ENCODE data around the gene SPC25.
"Not testable (repeated sequence)": the region's sequence is repeated elsewhere in the genome, so short reads cannot be mapped to it uniquely, and the experiment has no call there.

SPC25 gene

DNA sequence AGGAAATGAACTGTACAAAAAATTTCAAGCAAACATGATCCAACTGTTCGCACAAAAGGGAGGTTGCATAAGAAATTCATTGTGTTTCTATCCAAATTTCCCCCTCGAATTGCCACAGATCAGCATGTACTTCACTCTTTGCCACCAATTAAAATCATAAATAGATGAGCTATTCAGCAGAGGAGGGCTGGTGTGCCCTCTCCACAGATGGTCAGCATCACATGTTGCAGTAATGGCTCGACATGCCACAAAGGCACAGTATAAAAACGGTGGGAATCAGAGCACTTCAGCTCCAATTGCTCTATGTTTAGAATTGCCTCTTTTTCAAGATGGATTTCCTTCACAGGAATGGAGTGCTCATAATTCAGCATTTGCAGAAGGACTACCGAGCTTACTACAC, 10.8 kb upstream of the SPC25 start, which contains the start of gene G6PC2:
G6PC2 (plus strand) TSS at position 289 of the 400 bp plus-strand sequence; CDS start at position 330, 41 bp downstream.
- no peak for DNase-seq (ENCODE audit: low read depth)

DNA sequence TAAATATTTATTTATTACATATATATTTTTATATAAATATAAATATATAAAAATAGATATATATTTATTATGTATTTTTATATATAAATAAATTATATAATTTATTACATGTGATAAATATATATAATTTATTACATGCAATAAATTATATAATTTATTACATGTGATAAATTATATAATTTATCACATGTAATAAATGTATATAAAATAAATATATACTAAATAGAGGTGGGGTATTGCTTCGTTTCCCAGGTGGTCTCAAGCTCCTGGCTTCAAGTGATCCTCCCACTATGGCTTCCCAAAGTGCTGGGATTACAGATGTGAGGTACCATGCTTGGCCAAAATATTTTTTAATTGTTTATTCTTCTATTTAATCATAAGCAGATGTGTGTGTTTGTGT, 7.2 kb upstream of the SPC25 start:
- no peak for DNase-seq (ENCODE audit: low read depth)

DNA sequence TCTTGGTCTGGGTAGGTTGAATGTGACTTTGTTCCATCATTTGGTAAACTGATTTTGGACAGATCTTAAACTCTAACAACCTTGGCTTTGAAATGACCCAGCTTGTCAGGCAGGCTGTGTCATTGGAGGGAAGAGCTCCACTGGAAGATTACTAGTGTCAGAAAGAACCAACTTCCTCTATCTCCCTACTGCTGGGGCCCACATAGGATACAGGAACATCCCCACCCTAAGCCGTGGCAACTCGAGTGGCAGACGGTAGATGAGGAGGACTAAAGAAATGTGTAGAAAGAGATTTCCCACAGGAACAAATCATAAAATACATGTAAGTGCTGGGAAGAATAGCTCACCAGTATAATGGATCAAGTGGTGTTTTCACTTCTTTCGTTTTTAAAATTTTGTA, 6.6 kb upstream of the SPC25 start:
- DNase-seq (ENCODE audit: low read depth), result no peak

- no peak for DNase-seq (ENCODE audit: low read depth)
Measured at GRCh38 chr2:168895771-168896170, 5.5 kb upstream of the SPC25 start.

DNA sequence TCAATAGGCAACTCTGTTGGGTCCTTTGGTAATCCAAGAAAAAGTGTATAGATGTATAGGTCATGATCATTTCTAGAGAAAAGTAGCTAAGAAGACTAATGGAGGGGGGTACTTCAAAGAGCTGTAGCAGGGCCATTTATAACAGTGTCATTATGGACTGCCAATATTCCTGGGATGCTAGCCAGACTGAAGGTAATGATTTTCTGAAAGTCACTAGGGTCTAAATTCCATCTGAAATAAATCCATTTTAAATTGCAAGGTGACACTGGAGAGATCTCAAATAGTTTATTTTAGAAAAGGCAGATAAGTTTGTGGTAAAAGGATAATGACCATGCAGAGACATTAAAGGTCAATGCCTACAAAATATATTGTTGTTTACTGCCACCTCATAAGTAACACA, 4.5 kb upstream of the SPC25 start:
- DNase-seq (ENCODE audit: low read depth), result no peak

DNA sequence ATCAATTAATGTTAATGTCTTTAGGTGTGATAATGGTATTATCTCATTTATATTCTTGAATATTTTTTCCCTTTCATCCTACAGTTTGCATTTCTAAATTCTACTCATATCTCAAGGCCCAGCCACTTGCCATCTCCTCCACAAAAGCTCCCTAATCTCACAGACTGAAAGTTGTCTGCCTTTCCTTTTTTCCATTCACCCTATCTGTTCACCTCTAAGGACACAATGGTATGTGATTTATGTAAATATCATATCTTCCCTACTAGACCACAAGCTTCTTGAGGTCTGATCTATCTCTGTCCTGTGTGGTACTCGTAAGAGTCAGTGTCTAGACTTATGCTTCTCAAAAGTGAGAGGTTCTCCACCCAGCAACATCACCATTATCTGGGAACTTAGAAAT, 3.9 kb upstream of the SPC25 start:
- no peak for DNase-seq (ENCODE audit: low read depth)

- no peak for DNase-seq (ENCODE audit: low read depth)
Measured at GRCh38 chr2:168892327-168892726, 2.1 kb upstream of the SPC25 start.

GRCh38 chr2:168889635-168890005, 610 bp downstream of the SPC25 start:
- no peak for DNase-seq (ENCODE audit: low read depth)

DNA sequence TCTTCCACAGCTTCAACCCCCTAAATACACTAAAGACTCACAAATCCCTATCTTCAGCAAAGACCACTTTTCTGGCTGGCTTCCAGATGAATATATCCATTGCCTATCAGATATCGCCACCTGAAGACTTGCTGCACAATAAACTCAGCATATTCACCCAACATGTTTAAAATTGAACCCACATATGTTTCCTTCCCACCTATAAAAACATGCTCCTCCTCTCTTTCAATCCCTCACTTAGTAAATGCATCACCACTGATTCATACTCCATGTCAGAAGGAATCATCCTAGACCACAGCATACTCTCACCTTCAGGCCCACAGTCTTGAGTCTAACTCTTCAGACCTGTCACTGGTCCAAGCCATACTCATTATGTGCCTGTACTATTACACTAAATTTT, 5.3 kb downstream of the SPC25 start:
- no peak for DNase-seq (ENCODE audit: low read depth)

DNA sequence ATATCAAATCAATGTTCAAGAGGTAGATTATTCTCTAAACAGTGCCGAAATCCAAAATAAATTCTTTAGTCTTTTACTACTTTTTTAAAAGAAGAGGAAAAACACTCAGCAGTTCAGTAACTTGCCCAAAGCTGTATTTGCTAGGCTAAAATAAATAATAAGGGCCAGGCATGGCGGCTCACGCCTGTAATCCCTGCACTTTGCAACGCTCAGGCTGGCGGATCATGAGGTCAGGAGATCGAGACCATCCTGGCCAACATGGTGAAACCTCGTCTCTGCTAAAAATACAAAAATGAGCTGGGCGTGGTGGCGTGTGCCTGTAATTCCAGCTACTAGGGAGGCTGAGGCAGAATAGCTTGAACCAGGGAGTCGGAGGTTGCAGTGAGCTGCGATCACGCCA, 8.1 kb downstream of the SPC25 start:
- DNase-seq (ENCODE audit: low read depth), result not testable (repeated sequence)

DNA sequence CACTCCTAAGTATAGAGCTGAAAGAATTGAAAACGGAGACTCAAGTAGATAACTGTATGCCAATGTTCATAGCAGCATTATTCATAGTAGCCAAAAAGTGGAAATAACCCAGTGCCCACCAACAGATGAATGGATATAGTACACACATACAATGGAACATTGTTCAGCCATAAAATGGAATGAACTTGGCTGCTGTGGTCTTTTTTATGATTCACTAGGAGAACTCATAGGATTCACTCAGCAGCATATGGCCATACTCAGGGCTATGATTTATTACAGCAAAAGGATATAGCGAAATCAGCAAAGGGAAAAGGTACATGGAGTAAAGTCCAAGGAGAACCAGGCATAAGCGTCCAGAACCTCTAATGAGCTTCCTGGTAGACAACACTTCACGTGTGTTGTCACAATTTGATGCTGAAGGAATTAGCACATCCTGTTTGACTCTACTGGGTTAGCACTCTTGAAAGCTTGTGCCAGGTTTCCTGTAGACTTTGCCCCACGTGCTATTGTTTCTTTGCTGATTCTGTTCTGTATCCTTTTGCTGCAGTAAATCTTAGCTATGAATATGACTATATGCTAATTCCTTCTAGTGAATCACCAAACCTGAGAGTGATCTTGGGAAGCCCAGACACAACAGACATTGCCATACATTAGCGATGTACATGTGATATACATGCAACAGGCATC, 15.7 kb downstream of the SPC25 start:
- no peak for DNase-seq (ENCODE audit: low read depth)

DNA sequence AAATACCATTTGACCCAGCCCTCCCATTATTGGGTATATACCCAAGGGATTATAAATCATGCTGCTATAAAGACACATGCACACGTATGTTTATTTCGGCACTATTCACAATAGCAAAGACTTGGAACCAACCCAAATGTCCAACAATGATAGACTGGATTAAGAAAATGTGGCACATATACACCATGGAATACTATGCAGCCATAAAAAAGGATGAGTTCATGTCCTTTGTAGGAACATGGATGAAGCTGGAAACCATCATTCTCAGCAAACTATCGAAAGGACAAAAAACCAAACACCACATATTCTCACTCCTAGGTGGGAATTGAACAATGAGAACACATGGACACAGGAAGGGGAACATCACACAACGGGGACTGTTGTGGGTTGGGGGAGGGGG, 19.4 kb downstream of the SPC25 start:
- not testable (repeated sequence) for DNase-seq (ENCODE audit: low read depth)

- not testable (repeated sequence) for DNase-seq (ENCODE audit: low read depth)
Measured at GRCh38 chr2:168870369-168870768, 19.9 kb downstream of the SPC25 start.

GRCh38 chr2:168867164-168867563, 23.1 kb downstream of the SPC25 start:
- not testable (repeated sequence) for DNase-seq (ENCODE audit: low read depth)

- DNase-seq (ENCODE audit: low read depth), result no peak
Measured at GRCh38 chr2:168858146-168858545, 32.1 kb downstream of the SPC25 start.

- no peak for DNase-seq (ENCODE audit: low read depth)
Measured at GRCh38 chr2:168855601-168856000, 34.6 kb downstream of the SPC25 start.

DNA sequence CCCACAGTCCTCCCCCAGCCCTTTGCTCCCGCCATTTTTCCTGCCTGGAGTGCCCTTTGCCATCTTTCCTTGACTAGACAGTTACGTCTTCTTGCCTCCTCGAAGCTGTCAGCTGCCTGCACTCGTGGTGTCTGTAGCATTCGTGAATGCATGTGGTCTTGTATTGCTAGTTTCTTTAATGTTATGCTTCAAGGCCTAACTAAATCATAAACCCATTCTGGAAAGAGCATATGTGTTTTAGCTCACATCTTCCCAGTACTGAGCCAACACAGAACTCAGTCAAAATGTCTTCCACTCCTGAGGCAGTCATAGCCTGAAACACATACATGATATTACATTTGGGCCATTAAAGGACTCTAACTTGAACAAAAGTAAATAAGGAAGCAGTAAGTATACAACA, 35.6 kb downstream of the SPC25 start:
- no peak for DNase-seq (ENCODE audit: low read depth)

GRCh38 chr2:168853471-168853870, 36.8 kb downstream of the SPC25 start:
- DNase-seq (ENCODE audit: low read depth), result no peak

DNA sequence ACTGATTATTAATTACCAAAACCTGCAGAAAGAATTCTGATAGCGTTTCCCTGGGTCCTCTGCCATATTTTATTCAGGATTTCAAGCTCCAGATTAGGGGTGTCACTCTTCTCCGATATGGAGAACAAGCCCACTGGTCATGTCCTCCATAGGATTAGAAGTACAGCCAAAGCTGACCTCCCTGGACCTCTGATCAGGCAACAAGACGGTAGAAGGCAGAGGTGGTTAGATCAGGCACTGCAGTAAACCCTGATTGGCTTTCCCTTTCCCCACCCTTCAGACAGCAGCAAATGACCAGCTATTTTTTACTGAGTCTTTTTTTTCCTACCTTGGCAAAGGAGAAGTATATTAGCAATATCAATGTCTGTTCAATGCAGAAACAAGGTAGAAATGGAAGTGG, 37.7 kb downstream of the SPC25 start:
- DNase-seq (ENCODE audit: low read depth), result no peak

GRCh38 chr2:168851674-168852320, 38.4 kb downstream of the SPC25 start:
- DNase-seq (ENCODE audit: low read depth), result no peak

DNA sequence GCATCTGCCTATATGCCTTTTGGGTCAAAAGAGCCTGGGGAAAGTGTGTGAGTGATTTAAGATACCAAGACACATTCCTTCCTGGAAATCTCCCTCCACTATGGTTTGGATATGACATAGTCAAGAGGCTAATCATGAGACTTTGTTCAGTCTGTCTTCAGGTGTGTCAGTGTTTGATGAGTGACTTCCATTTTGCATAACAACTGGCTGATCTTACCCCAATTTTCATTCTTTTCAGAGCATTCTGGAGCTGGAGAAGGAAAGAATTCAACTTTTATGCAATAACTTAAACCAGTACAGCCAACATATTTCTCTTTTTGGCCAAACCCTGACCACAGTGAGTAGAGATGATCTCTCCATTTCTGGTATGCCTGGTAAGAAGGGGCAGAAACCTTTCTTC, 39.4 kb downstream of the SPC25 start:
- DNase-seq (ENCODE audit: low read depth), result no peak

GRCh38 chr2:168849610-168850009, 40.6 kb downstream of the SPC25 start:
- DNase-seq (ENCODE audit: low read depth), result no peak

GRCh38 chr2:168848225-168848624, 42.0 kb downstream of the SPC25 start:
- DNase-seq (ENCODE audit: low read depth), result no peak

DNA sequence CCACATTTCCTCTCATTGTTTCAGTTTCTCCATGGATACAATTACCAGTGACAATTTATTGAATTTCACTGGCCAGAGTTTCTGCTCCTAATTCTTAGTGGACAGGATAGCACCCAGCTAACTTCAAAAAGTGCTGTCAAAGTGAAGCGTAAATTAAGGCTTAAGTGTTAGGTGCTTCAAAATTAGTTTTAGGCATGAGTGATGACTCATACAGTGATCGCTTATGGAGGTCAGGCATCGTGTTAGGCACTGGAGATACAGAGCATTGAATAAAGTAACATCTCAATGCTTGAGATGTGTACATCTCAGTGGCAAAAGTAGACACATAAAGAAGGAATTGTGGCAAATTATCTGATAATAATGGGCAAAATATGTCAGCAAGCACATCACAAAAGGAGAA, 47.0 kb downstream of the SPC25 start:
- no peak for DNase-seq (ENCODE audit: low read depth)

Measured in stimulated activated CD8-positive, alpha-beta memory T cell treated with anti-CD3 and anti-CD28 coated beads, Interleukin-4, amount 100 ng/mL, for 24 hours (primary cell).